SK-N-SH (cell line): ENCODE data around the gene HCST.

Experiments
- CTCF ChIP-seq: fragments of 200-600 bp; sonication (generic); IDR thresholded peaks from 2 replicates; pipeline ENCODE4 v1.6.1; 2017; ENCODE audit warnings: antibody characterized with exemption, mild to moderate bottlenecking, moderate library complexity
- EP300 ChIP-seq, 2 experiments: IDR thresholded peaks; 2 replicates each; pipeline versions ENCODE4 v1.4.0 to v1.6.1; 2012; ENCODE audit warnings: borderline replicate concordance in 1 of 2, low read depth in 1 of 2, low read length in 1 of 2
- EZH2phosphoT487 ChIP-seq: fragments of 200-600 bp; sonication (generic); IDR thresholded peaks from 2 replicates; pipeline ENCODE4 v1.6.1; 2017; ENCODE audit warnings: low read depth, mixed run types, mild to moderate bottlenecking, antibody characterized with exemption, moderate library complexity, borderline replicate concordance
- FOXM1 ChIP-seq: IDR thresholded peaks from 2 replicates; pipeline ENCODE4 v1.4.0; 2012; ENCODE audit warnings: low read depth, mild to moderate bottlenecking
- GATA2 ChIP-seq: sonication (generic); formaldehyde crosslinking; IDR thresholded peaks from 2 replicates; pipeline ENCODE4 v1.5.0; 2020; ENCODE audit warnings: mild to moderate bottlenecking, missing genetic modification reagents
- NFIC ChIP-seq: IDR thresholded peaks from 2 replicates; pipeline ENCODE4 v1.4.0; 2012; ENCODE audit warnings: borderline replicate concordance
- POLR2AphosphoS5 ChIP-seq: IDR thresholded peaks from 2 replicates; pipeline ENCODE4 v1.6.1; 2012; ENCODE audit warnings: low read depth, low read length
- RAD21 ChIP-seq: IDR thresholded peaks from 2 replicates; pipeline ENCODE4 v1.6.1; 2012; ENCODE audit warnings: mild to moderate bottlenecking, low read length
- RCOR1 ChIP-seq: fragments of 150-350 bp; IDR thresholded peaks from 2 replicates; pipeline ENCODE4 v1.6.1; 2017; ENCODE audit warnings: antibody characterized with exemption, low read length
- SIN3A ChIP-seq: IDR thresholded peaks from 2 replicates; pipeline ENCODE4 v1.6.1; 2012; ENCODE audit warnings: low read depth, mild to moderate bottlenecking, low read length, moderate library complexity, borderline replicate concordance
- USF2 ChIP-seq: fragments of 150-350 bp; IDR thresholded peaks from 2 replicates; pipeline ENCODE4 v1.6.1; 2017; ENCODE audit warnings: antibody characterized with exemption, low read length, low read depth, borderline replicate concordance
- YY1 ChIP-seq: IDR thresholded peaks from 2 replicates; pipeline ENCODE4 v1.4.0; 2012; ENCODE audit warnings: low read depth, mild to moderate bottlenecking
- ZBTB33 ChIP-seq: IDR thresholded peaks from 2 replicates; pipeline ENCODE4 v1.4.0; 2012; ENCODE audit warnings: low read depth, borderline replicate concordance

GRCh38 chr19:35859414-35859813 lies 42.9 kb upstream of the HCST start:
- TF ChIP-seq SIN3A (no peak), EP300 (IDR thresholded peaks at IDR 0.05; ENCODE audit: borderline replicate concordance in 1 of 2, low read depth in 1 of 2, low read length in 1 of 2) (no peak), NFIC (no peak), CTCF (no peak), RCOR1 (no peak), GATA2 (no peak), EZH2phosphoT487 (no peak), POLR2AphosphoS5 (no peak), USF2 (no peak), RAD21 (no peak), ZBTB33 (no peak), YY1 (no peak), FOXM1 (no peak)
